IPS DF 6.9 (cell line): Measurements from ENCODE around the gene WIPF3.

ENCODE experiments used
- DNase-seq: peaks from one replicate; pipeline ENCODE4 v3.0.0-alpha.2; 2013; ENCODE audit warnings: low read depth, low spot score
- H3K27ac ChIP-seq: one replicate; pipeline ENCODE4 v1.5.1; 2013; ENCODE audit warnings: low read length, control low read depth
- H3K27me3 ChIP-seq: 2 replicates; pipeline ENCODE4 v1.6.1; 2013; ENCODE audit warnings: mild to moderate bottlenecking, low read length; ENCODE audit not compliant: control insufficient read depth, insufficient read depth
- H3K36me3 ChIP-seq: 2 replicates; pipeline ENCODE4 v1.6.1; 2013; ENCODE audit warnings: low read length; ENCODE audit not compliant: control insufficient read depth, insufficient read depth
- H3K4me1 ChIP-seq: 2 replicates; pipeline ENCODE4 v1.6.1; 2013; ENCODE audit warnings: low read length; ENCODE audit not compliant: control insufficient read depth, insufficient read depth
- H3K4me3 ChIP-seq: 2 replicates; pipeline ENCODE4 v1.5.1; 2013; ENCODE audit warnings: mild to moderate bottlenecking, low read length
- H3K9me3 ChIP-seq: 2 replicates; pipeline ENCODE4 v1.6.1; 2013; ENCODE audit warnings: low read length, inconsistent platforms; ENCODE audit not compliant: control insufficient read depth, insufficient read depth
- WGBS: extraction: QIAGEN DNeasy Blood & Tissue Kit; methylation state at CpG from one replicate; pipeline ENCODE4 v1.1.7; 2013; ENCODE audit warnings: mixed read lengths, missing lambda C conversion rate; ENCODE audit not compliant: insufficient read length, insufficient coverage; 5-methylcytosine and 5-hydroxymethylcytosine counted together

The WIPF3 gene

DNA sequence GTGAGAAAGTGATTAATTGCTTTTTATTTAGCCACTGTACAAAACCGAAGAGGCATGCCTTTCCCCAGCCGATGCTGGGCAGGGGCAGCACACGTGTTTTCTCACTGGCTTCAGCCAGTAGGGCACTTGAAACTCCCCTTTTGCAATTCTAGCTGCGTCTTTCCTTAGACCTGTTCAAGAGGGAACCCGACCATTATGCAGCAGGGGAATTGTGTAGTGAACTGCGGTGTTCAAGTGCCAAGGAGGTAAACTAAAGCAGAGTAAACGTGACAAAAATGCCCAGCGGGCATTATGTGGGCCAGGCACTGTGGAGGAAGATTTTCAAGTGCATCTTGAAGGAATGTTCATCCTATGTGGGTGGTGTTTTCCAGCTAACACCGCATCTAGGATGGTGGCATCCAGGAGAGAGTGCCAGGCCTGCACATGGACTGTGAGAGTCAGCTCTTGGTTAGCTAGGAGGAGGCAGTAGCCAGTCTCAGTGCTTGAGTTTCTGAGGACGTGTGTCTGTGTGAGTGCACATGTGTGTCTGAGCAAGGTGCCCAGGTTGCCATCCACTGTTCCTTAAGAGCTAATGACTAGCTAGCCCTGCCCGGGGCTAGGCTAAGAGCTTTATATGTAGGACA lies 3.3 kb downstream of the WIPF3 start:
- WGBS = no CpG with 5 or more reads among the region's 11 CpGs
- no peaks in the 10 kb centered on the region for H3K4me1 ChIP-seq
- H3K27me3 ChIP-seq = peaks cover 4% of the 10 kb centered on the region; the same call in 1 of the 2 replicates
- H3K36me3 ChIP-seq = no peaks in the 10 kb centered on the region
- DNase-seq = no peak
- H3K27ac ChIP-seq = no peak overlapping the region
- no peaks in the 10 kb centered on the region for H3K9me3 ChIP-seq
- no peak overlapping the region for H3K4me3 ChIP-seq

DNA sequence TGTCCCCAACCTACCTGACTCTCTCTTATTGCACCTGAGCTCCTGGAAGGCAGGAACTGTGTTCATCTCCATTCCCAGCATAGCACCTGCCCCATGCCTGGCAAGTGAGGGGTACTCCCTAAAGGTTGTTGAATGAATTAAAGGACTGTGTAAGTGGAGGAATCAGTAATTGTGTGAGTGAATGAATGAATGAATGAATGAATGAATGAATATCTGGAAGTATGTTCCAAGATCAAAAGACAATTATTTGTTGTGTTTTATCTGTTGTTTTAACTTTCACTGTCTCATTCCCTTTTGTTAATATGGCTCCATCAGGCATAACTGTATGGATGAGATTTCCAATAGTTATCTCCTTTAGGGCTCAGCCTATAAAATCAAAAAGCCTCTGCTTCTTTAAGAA lies 4.0 kb downstream of the WIPF3 start:
- no peaks in the 10 kb centered on the region for H3K36me3 ChIP-seq
- peaks cover under 1% of the 10 kb centered on the region; the same call in 1 of the 2 replicates for H3K27me3 ChIP-seq
- no peak overlapping the region for H3K4me3 ChIP-seq
- H3K27ac ChIP-seq = no peak overlapping the region
- H3K4me1 ChIP-seq = no peaks in the 10 kb centered on the region
- DNase-seq = no peak
- no peaks in the 10 kb centered on the region for H3K9me3 ChIP-seq

DNA sequence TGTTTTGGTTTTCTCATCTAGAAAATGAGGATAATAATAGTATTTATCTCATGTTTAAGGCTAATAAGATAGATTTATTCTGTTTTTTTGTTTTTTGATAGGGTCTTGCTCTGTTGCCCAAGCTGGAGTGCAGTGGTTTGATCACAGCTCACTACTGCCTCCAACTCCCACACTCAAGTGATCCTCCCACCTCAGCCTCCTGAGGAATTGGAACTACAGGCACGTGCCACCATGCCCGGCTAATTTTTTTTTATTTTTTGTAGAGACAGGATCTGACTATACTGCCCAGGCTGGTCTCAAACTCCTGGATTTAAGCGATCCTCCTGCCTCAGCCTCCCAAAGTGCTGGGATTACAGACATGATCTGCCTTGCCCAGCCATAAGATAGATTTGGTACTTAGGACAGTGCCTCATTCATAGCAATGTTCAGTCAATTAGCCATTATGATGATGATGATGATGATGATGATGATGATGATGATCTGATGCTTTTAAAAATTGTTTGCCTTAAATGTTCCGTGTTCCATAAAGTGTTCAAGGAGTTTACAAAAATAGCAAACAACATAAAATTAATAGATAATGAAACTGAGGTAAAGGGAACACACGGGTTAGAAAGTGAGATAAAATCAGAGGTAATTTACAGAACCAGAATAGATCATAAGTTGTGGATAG lies 4.6 kb downstream of the WIPF3 start:
- Histone ChIP-seq H3K9me3 (no peaks in the 10 kb centered on the region), H3K4me1 (no peaks in the 10 kb centered on the region), H3K36me3 (no peaks in the 10 kb centered on the region), H3K27ac (no peak overlapping the region), H3K4me3 (no peak overlapping the region), H3K27me3 (no peaks in the 10 kb centered on the region; the same call in 1 of the 2 replicates)
- WGBS = no CpG with 5 or more reads among the region's 5 CpGs
- no peak for DNase-seq

DNA sequence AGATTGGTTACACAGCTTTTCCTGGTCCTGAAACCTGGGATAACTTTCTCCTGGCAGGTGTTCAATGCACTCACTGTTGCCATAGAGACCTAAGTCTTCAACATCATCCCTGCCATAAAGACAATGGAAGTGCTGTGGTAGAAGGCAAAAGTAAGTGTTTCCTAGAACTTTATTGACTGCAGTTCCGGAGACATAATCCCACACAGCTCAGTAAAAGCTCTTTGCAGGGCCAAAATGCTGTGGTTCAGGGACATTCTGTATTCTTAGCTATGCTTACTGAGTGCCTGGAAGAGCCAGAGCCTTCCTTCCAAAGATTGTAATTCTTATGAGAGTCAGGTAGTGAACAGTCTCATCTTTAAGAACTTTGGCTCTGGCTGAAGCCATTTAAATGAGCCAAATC lies 5.3 kb downstream of the WIPF3 start:
- no peaks in the 10 kb centered on the region; the same call in 1 of the 2 replicates for H3K27me3 ChIP-seq
- H3K9me3 ChIP-seq = no peaks in the 10 kb centered on the region
- no peak for DNase-seq
- no peaks in the 10 kb centered on the region for H3K36me3 ChIP-seq
- WGBS = no CpG with 5 or more reads among the region's 1 CpG
- H3K4me3 ChIP-seq = no peak overlapping the region
- no peak overlapping the region for H3K27ac ChIP-seq
- H3K4me1 ChIP-seq = no peaks in the 10 kb centered on the region

DNA sequence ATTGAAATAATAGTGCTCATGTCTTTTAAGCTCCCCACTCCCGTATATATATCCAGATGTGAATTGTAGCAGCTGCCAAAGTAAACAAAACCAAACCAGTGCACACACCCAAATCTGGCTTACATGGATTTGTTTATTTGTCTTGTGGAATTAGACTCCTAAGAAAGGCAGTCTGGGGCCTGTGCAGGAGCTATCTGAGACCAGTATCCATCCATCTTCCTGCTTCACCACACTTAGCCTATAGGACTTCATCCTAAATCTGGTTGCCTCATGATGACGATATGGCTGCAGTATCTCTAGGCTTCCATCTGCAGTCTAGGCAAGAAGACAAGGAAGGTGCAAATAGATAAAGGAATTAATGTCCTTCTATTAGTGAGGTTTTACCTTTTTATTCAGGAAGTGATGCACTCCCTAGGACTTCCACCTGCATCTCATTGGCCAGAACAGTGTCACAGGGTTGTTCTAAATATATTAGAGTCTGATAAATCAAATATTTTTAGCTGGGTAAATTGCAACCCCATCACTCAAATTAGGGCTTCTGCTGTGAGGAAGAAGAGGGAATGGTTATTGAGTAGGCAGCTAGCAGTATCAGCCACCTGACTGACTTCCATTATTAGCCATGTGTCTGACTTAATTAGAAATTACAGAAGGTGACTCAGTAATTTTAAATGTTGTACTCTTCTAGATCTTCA lies 6.0 kb downstream of the WIPF3 start:
- no CpG with 5 or more reads among the region's 2 CpGs for WGBS
- Histone ChIP-seq H3K9me3 (no peaks in the 10 kb centered on the region), H3K27me3 (no peaks in the 10 kb centered on the region; the same call in 1 of the 2 replicates), H3K4me3 (no peak overlapping the region), H3K36me3 (no peaks in the 10 kb centered on the region), H3K4me1 (no peaks in the 10 kb centered on the region), H3K27ac (no peak overlapping the region)
- no peak for DNase-seq

DNA sequence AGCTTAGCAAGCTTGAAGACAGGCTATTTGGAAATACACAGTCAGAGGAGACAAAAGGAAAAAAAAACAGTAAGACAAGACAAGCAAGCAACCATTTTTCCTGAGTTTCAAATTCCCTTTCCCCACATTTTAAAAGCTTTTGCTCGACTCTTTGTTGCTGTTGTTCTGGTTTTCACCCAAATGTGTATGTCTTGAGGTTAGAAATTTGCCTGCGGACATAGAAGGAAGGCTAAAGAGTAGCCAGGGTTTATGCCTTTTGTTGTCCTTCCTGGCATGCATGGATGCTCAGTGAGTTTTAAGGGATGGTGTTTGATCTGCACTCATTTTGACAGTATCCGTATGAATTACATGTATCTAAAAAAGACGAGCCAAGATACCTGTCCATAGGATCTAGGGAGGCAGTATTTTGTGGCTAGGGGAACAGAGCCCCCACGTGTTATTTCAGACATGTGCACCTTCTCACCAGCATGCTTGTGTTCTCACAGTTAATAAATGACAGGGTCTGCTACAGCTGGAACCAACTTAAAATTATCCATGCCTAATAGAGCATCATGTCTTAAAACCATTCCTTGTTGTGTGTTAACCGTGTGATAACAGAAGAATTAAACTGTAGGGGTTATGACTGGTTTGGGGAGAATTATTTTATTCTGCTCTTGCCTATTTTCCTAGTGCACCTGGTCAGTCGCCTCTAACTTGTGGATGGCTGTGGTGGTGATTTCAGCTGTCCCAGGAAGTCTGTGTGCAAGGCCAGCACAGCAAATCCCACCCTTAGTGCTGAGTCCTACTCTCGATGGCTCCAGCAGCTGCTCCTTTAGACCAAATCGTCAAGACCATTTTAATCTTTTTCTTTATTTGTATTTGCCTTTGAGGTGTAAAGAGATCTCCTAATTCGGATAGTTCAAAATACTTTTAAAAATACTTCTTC lies 9.1 kb downstream of the WIPF3 start:
- Histone ChIP-seq H3K4me1 (no peaks in the 10 kb centered on the region), H3K9me3 (no peaks in the 10 kb centered on the region), H3K4me3 (no peak overlapping the region), H3K36me3 (no peaks in the 10 kb centered on the region), H3K27ac (no peak overlapping the region), H3K27me3 (no peaks in the 10 kb centered on the region)
- DNase-seq = no peak
- no CpG with 5 or more reads among the region's 10 CpGs for WGBS

DNA sequence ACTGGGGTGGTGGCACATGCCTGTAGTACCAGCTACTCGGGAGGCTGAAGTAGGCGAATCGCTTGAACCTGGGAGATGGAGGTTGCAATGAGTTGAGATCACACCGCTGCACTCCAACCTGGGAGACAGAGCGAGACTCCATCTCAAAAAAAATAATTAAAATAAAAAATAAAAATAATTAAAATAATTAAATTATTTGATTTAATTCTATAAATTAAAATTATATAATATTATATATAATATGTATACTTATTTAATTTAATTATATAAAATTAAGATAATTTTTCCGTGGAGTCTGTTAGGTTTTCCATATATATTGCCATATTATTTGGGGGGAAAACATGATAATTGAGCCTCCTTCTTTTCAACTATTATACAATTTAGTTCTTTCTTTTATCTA lies 12.0 kb downstream of the WIPF3 start:
- Histone ChIP-seq H3K9me3 (no peaks in the 10 kb centered on the region), H3K36me3 (no peaks in the 10 kb centered on the region), H3K27me3 (no peaks in the 10 kb centered on the region), H3K4me1 (no peaks in the 10 kb centered on the region), H3K27ac (no peak overlapping the region), H3K4me3 (no peak overlapping the region)
- no peak for DNase-seq
- no CpG with 5 or more reads among the region's 6 CpGs for WGBS

DNA sequence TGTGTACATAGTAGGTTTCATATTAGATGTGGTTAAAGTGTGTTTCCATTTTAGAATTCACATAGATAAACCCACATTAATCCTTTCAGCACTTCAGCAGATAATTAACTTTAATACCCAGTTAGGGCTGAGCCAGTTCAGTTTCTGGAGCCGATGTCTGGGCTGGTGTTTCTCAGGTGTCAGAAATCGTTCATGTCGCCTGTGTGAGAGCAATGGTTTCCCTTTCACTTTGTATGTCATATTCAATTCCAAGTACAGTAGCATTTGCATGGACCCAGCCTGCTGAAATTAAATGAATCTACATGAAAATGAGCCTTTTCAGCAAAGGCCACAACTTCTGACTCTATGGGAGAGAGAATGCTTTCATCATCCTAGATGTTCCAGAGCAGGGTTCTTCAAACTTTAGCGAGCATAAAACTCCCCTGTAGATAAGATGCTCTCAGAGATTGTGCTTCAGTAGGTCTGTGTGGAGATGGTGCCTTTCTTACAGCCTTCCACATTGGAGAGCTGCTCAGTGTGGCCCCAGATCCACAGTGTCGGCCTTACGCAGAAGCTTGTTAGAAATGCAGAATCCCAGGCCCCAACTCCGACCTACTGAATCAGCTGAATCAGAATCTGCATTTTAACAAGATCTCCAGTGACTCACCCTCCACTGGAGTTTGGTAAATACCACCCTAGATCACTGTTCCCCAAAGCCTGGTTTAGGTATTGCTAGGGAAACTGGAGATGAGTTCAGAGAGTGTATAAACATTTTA lies 19.6 kb downstream of the WIPF3 start:
- Histone ChIP-seq H3K4me3 (no peak overlapping the region), H3K27me3 (no peaks in the 10 kb centered on the region), H3K9me3 (no peaks in the 10 kb centered on the region), H3K4me1 (no peaks in the 10 kb centered on the region; the same call in 1 of the 2 replicates), H3K27ac (no peak overlapping the region), H3K36me3 (no peaks in the 10 kb centered on the region)
- no peak for DNase-seq
- WGBS = no CpG with 5 or more reads among the region's 7 CpGs

DNA sequence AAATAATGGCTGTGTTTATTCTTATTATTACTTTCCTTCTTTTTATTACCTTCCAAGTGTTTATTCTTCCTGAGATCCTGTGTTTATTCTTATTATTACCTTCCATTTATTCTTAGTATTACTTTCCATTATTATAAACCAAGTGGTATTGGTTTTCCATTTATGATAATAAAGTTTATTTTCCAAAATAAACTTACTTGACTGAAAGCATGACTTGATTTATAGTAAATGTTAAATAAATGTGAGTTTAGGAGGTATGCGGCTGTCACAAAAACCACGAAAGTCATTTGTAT lies 20.2 kb downstream of the WIPF3 start:
- Histone ChIP-seq H3K27me3 (no peaks in the 10 kb centered on the region), H3K27ac (no peak overlapping the region), H3K36me3 (no peaks in the 10 kb centered on the region), H3K9me3 (no peaks in the 10 kb centered on the region), H3K4me3 (no peak overlapping the region), H3K4me1 (no peaks in the 10 kb centered on the region; the same call in 1 of the 2 replicates)
- DNase-seq = no peak
- WGBS = no CpG with 5 or more reads among the region's 2 CpGs

DNA sequence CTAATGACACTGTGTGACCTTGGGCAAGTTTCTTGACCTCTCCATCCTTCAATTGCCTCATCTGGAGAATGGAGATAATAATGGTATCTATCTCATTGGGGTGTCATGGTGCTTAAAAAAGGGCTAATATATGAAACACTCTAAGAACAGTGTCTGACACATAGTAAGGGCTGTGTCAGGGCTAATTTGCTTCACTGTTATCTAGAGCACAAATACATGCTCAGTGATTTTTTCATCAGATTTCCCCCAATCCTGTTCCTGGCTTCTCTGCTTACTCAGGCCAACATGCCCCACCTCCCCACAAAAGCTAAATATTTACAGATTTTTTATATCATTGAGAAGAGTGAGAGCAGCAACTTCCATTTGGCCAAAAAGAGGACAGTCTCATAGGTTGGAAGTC lies 20.6 kb downstream of the WIPF3 start:
- Histone ChIP-seq H3K4me1 (no peaks in the 10 kb centered on the region; the same call in 1 of the 2 replicates), H3K27ac (no peak overlapping the region), H3K9me3 (no peaks in the 10 kb centered on the region), H3K36me3 (no peaks in the 10 kb centered on the region), H3K27me3 (no peaks in the 10 kb centered on the region), H3K4me3 (no peak overlapping the region)
- DNase-seq = no peak
